Measurements from ENCODE around the gene LCK. TPM values are rescaled to one million over a fixed set of nuclear protein-coding genes. Genes with fewer than 3 reads are reported as not detected.
A peak's percentile ranks its signal among the peaks of the same experiment; 100 is the strongest.
"Not testable (repeated sequence)": the region's sequence is repeated elsewhere in the genome, so short reads cannot be mapped to it uniquely, and the experiment has no call there.

LCK gene
- total RNA-seq, 3 donors from 2014 or later, result 187 to 238 (median 237) TPM

DNA sequence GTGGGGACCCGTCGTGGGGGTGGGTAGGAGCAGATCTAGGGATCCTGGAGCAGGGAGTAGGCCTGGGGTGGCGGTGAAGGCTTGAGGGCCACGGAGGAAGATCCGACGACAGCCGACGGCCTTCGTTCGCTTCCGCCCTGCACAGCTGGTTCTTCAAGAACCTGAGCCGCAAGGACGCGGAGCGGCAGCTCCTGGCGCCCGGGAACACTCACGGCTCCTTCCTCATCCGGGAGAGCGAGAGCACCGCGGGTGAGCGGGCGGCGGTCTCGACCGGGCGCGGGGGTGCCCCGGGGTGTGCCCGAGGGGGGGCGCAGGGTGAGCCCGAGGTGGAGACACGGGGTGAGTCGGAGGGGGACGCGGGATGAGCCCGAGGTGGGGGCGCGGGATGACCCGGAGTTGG is 24.4 kb downstream of the LCK start:
- DNase-seq (no peak), ATAC-seq (no peak)
- Mint-ChIP-seq H3K4me1 (ENCODE audit: low read depth) (peaks cover 46% of the 10 kb centered on the region), H3K9me3 (no peaks in the 10 kb centered on the region), H3K36me3 (ENCODE audit: insufficient read depth) (peaks cover 29% of the 10 kb centered on the region), H3K4me3 (no peak overlapping the region), H3K27me3 (ENCODE audit: low read depth) (no peaks in the 10 kb centered on the region)

DNA sequence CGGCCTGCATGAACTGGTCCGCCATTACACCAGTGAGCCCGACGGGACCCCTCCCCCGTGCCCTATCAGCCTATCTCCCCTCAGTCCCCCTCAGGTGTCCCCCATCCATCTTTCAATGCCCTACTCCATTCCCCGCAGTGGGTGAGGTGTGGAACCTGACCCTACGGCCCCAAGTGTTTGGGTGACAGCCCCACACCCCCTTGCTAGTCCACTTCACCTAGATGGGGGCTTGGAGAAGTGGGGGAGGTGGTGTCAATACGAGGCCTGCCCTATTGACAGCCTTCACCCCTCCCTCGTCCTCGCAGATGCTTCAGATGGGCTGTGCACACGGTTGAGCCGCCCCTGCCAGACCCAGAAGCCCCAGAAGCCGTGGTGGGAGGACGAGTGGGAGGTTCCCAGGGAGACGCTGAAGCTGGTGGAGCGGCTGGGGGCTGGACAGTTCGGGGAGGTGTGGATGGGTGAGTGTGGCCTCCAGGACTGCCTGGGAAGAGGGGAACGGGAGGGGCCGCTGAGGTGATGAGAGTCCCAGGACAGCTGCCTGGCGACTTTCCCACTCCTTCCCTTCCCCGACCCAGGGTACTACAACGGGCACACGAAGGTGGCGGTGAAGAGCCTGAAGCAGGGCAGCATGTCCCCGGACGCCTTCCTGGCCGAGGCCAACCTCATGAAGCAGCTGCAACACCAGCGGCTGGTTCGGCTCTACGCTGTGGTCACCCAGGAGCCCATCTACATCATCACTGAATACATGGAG is 25.1 kb downstream of the LCK start:
- H3K4me1 Mint-ChIP-seq (ENCODE audit: low read depth), result peaks cover 42% of the 10 kb centered on the region
- ATAC-seq, result no peak
- peaks cover 29% of the 10 kb centered on the region for H3K36me3 Mint-ChIP-seq (ENCODE audit: insufficient read depth)

DNA sequence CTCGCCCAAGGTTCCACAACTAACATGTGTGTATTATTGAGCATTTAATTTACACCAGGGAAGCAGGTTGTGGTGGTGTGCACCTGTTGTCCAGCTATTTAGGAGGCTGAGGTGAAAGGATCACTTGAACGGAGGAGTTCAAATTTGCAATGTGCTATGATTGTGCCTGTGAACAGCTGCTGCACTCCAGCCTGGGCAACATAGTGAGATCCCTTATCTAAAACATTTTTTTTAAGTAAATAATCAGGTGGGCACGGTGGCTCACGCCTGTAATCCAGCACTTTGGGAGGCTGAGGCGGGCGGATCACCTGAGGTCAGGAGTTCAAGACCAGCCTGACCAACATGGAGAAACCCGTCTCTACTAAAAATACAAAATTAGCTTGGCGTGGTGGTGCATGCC is 33.7 kb downstream of the LCK start:
- H3K9me3 Mint-ChIP-seq; DNase-seq; H3K4me1 Mint-ChIP-seq (ENCODE audit: low read depth); H3K4me3 Mint-ChIP-seq; ATAC-seq; H3K27me3 Mint-ChIP-seq (ENCODE audit: low read depth): not testable (repeated sequence)
- H3K36me3 Mint-ChIP-seq (ENCODE audit: insufficient read depth), result peaks cover 15% of the 10 kb centered on the region

More for the DNA sequence above, 25.1 kb downstream of the LCK start:
- no peak for DNase-seq
- H3K4me3 Mint-ChIP-seq, result no peak overlapping the region
- H3K27me3 Mint-ChIP-seq (ENCODE audit: low read depth), result no peaks in the 10 kb centered on the region
- no peaks in the 10 kb centered on the region for H3K9me3 Mint-ChIP-seq

DNA sequence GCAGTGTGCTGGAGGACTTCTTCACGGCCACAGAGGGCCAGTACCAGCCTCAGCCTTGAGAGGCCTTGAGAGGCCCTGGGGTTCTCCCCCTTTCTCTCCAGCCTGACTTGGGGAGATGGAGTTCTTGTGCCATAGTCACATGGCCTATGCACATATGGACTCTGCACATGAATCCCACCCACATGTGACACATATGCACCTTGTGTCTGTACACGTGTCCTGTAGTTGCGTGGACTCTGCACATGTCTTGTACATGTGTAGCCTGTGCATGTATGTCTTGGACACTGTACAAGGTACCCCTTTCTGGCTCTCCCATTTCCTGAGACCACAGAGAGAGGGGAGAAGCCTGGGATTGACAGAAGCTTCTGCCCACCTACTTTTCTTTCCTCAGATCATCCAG is 34.6 kb downstream of the LCK start:
- ATAC-seq, result no peak
- Mint-ChIP-seq H3K4me3 (no peak overlapping the region), H3K9me3 (no peaks in the 10 kb centered on the region), H3K4me1 (ENCODE audit: low read depth) (peaks cover 4% of the 10 kb centered on the region), H3K36me3 (ENCODE audit: insufficient read depth) (peaks cover 11% of the 10 kb centered on the region), H3K27me3 (ENCODE audit: low read depth) (no peaks in the 10 kb centered on the region)
- DNase-seq, result no peak

DNA sequence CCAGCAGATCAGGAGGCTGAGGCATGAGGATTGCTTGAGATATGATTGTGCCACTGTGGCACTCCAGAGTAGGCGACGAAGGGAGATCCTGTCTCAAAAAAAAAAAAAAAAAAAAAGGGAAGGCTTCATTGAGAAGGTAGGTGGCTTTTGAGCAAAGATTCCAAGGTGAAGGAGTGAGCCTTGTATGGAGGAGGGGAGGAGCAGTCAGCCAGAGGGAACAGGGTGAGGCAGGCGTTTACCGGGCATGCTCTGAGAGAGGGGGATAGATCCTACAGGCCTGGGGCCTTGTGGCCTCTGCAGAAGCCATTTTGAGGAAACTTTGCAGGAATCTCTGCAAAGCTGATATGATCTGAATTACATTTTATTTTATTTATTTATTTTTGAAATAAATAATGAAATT is 35.7 kb downstream of the LCK start:
- no peak for ATAC-seq
- H3K9me3 Mint-ChIP-seq, result no peaks in the 10 kb centered on the region

DNA sequence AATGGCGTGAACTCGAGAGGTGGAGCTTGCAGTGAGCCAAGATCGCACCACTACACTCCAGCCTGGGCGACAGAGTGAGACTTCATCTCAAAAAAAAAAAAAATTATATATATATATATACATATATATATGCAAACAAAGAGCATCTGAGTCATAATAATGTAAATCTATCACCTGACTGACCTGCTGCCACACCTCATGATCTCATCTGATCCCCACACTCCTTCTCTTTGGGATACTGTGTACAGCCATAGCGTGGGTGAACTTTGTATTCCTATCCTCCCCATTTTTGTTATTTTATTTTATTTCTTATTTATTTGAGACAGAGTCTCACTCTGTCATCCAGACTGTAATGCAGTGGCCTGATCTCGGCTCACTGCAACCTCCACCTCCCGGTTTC is 38.2 kb downstream of the LCK start:
- Mint-ChIP-seq H3K27me3 (ENCODE audit: low read depth) (no peaks in the 10 kb centered on the region), H3K4me3 (no peak overlapping the region), H3K9me3 (no peaks in the 10 kb centered on the region), H3K4me1 (ENCODE audit: low read depth) (peaks cover 24% of the 10 kb centered on the region), H3K36me3 (ENCODE audit: insufficient read depth) (peaks cover 11% of the 10 kb centered on the region)
- DNase-seq (no peak), ATAC-seq (no peak)

More for the DNA sequence above, 35.7 kb downstream of the LCK start:
- DNase-seq, result no peak
- Mint-ChIP-seq H3K4me1 (ENCODE audit: low read depth) (peaks cover 12% of the 10 kb centered on the region), H3K36me3 (ENCODE audit: insufficient read depth) (peaks cover 11% of the 10 kb centered on the region), H3K4me3 (no peak overlapping the region), H3K27me3 (ENCODE audit: low read depth) (no peaks in the 10 kb centered on the region)

DNA sequence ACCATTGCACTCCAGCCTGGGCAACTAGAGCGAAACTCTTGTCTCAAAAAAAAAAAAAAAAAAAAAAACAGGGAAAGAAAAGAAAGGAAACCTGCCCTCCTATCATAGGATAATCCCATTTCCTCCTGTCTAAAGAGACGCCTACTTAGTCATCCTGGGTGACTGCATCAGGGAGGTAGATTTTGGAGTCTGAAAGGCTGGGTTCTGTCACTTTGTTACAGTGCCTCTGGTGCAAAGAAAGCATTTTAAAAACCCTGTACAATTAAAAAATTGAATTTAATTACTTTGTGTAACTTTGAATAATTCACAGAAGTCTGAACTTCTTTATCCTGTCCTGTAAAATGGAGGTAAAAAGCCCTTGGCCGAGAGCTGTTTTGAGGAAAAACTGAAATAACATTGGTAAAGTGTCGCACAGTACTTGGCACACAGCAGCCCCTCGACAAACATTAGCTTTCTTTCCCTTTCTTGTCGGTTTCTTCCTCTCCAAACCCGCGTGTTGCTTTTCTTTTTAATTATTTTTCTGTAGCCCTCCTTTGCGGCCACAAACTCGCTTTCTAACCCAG is 40.2 kb downstream of the LCK start:
- ATAC-seq (no peak), DNase-seq (no peak)
- no peaks in the 10 kb centered on the region for H3K27me3 Mint-ChIP-seq (ENCODE audit: low read depth)
- peaks cover 42% of the 10 kb centered on the region for H3K4me1 Mint-ChIP-seq (ENCODE audit: low read depth)
- H3K36me3 Mint-ChIP-seq (ENCODE audit: insufficient read depth), result peaks cover 12% of the 10 kb centered on the region
- H3K9me3 Mint-ChIP-seq, result no peaks in the 10 kb centered on the region
- peak overlapping the region; percentile 96 for H3K4me3 Mint-ChIP-seq

DNA sequence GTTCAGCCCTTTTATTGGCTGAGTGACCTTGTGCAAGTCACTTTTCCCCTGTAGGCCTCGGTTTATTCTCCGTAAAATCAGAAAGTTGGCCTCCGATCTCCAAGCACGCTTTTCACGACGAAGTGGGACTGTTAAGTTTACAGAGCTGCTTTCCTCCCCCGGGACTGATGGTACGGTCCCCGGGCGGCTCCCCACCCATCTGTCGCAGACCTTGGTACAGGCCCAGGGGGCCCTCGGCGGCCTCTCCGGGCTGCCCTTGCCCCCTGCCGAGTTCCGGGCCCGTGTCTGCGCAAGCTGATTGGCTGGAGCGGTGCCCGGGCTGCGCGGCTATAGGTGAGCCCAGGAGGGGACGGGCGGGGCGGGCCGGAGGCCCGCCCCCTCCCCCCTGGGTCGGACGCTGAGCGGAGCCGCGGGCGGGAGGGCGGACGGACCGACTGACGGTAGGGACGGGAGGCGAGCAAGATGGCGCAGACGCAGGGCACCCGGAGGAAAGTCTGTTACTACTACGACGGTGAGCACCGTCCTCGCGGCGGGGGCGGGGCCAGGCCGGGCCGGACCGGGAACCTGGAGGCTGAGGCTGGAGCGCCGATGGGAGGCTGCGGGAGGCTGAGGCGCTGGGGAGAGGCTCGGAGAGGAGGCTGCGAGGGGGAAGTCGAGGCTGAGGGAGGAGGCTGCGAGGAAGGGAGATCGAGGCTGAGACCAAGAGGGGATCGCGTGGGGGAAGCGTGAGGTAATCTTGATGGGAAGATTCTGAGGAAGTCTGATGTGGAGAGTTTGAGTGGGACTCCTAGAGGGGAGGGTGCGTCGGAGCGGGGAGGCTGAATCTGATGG is 40.9 kb downstream of the LCK start, which contains the start of gene HDAC1:
HDAC1 (plus strand) TSS at position 376 of the 831 bp plus-strand sequence; CDS start at position 463, 87 bp downstream.
- ATAC-seq (peak; percentile 98), DNase-seq (peak; percentile 95)
- peaks cover 49% of the 10 kb centered on the region for H3K4me1 Mint-ChIP-seq (ENCODE audit: low read depth)
- peak within 1 kb of the TSS; percentile 96 for H3K4me3 Mint-ChIP-seq
- peaks cover 13% of the 10 kb centered on the region for H3K36me3 Mint-ChIP-seq (ENCODE audit: insufficient read depth)
- H3K9me3 Mint-ChIP-seq, result no peaks in the 10 kb centered on the region
- no peaks in the 10 kb centered on the region for H3K27me3 Mint-ChIP-seq (ENCODE audit: low read depth)

DNA sequence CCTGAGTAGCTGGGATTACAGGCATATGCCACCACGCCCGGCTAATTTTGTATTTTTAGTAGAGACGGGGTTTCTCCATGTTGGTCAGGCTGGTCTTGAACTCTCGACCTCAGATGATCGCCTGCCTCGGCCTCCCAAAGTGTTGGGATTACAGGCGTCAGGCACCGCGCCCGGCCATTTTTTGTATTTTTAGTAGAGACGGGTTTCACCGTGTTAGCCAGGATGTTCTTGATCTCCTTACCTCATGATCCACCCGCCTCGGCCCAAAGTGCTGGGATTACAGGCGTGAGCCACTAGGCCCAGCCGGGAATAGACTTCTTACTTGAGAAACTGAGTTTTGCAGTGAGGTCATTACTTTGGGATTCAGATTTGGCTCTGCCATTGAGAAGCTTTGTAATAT is 47.1 kb downstream of the LCK start:
- ATAC-seq; H3K9me3 Mint-ChIP-seq; H3K27me3 Mint-ChIP-seq (ENCODE audit: low read depth); H3K4me3 Mint-ChIP-seq; DNase-seq: not testable (repeated sequence)
- peaks cover 63% of the 10 kb centered on the region for H3K4me1 Mint-ChIP-seq (ENCODE audit: low read depth)
- peaks cover 23% of the 10 kb centered on the region for H3K36me3 Mint-ChIP-seq (ENCODE audit: insufficient read depth)

DNA sequence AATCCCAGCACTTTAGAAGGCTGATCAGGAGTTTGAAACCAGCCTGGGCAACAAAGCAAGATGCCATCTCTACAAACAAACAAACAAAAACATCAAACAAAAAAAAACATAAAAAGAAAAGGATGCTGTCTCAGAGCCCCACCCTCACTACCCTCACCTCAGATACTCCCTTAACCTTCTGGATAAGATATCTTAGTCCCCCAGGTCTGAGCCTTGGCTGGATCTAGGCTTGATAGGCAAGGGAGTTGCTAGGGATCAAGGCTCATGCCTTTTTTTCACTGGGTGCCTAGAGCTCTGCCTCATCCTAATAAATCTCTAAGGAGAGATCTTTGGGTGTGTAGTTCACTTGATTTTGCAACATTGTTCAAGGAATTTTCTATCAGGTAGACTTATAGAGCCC is 48.3 kb downstream of the LCK start:
- DNase-seq (no peak), ATAC-seq (no peak)
- H3K9me3 Mint-ChIP-seq, result no peaks in the 10 kb centered on the region
- H3K4me3 Mint-ChIP-seq, result no peak overlapping the region
- no peaks in the 10 kb centered on the region for H3K27me3 Mint-ChIP-seq (ENCODE audit: low read depth)
- peaks cover 60% of the 10 kb centered on the region for H3K4me1 Mint-ChIP-seq (ENCODE audit: low read depth)
- peaks cover 30% of the 10 kb centered on the region for H3K36me3 Mint-ChIP-seq (ENCODE audit: insufficient read depth)

DNA sequence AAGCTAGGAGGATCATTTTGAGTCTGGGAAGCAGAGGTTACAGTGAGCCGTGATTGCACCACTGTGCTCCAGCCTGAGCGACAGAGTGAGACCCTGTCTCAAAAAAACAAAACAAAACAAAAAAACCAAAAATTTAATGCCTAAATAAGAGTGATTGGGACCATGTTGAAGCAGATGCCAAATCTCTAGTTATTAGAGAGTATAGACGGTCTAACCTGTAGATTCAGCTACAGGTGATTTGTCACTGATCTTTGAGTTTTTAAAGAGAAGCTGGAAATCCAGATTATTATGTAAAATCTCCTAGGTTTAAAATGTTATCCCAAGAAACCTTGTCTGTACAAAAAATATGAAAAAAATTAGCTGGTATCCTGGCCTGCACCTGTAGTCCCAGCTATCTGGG is 52.3 kb downstream of the LCK start:
- DNase-seq (no peak), ATAC-seq (no peak)
- H3K4me1 Mint-ChIP-seq (ENCODE audit: low read depth), result peaks cover 50% of the 10 kb centered on the region
- H3K27me3 Mint-ChIP-seq (ENCODE audit: low read depth), result no peaks in the 10 kb centered on the region
- H3K4me3 Mint-ChIP-seq, result no peak overlapping the region
- peaks cover 34% of the 10 kb centered on the region for H3K36me3 Mint-ChIP-seq (ENCODE audit: insufficient read depth)
- H3K9me3 Mint-ChIP-seq, result peaks cover 3% of the 10 kb centered on the region

DNA sequence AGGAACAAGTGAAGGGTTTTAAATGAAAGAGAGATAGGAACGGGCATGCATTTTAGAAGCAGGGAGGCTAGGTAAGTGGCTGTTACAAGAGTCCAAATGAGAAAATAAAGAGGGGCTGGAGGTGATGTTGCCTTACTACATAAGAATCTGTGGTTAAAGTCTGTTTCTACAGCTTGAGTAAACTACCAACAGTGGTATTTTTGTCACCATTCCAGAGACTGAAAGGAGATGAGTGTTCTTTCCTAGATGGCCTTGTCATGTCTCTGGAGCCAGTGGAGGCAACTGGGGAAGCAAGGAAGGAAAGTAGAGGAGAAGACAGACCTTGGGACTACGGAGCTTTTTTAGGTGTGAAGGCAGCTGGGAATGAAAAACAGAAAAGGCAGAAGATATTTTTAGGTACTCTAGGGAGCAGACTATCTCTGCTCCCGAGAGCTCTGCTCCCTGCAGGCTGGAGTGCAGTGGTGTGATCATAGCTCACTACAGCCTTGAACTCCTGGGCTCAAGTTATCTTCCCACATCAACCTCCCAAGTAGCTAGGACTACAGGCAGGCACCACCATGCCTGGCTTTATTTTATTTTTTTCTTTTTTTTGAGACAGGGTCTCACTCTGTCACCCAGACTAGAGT is 53.0 kb downstream of the LCK start:
- no peaks in the 10 kb centered on the region for H3K27me3 Mint-ChIP-seq (ENCODE audit: low read depth)
- no peak overlapping the region for H3K4me3 Mint-ChIP-seq
- H3K36me3 Mint-ChIP-seq (ENCODE audit: insufficient read depth), result peaks cover 34% of the 10 kb centered on the region
- ATAC-seq (no peak), DNase-seq (no peak)
- H3K9me3 Mint-ChIP-seq, result peaks cover 3% of the 10 kb centered on the region
- H3K4me1 Mint-ChIP-seq (ENCODE audit: low read depth), result peaks cover 51% of the 10 kb centered on the region

DNA sequence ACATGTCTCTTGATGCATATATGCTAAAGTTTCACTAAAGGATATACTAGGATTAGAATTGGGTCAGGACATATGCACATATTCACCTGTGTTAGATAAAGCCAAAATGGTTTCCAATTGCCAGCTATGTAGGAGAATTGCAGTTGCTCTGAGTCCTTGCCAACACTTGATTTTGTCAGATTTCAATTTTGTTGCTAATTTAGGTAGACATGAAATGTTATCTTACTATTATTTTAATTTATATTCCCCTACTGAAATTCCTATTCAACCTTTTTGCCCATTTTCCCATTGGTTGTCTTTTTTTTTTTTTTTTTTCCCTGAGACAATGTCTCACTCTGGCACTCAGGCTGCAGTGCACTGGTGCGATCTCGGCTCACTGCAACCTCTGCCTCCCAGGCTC is 54.2 kb downstream of the LCK start:
- H3K36me3 Mint-ChIP-seq (ENCODE audit: insufficient read depth), result peaks cover 38% of the 10 kb centered on the region
- no peak for ATAC-seq
- peaks cover 3% of the 10 kb centered on the region for H3K9me3 Mint-ChIP-seq
- H3K4me1 Mint-ChIP-seq (ENCODE audit: low read depth), result peaks cover 50% of the 10 kb centered on the region
- H3K27me3 Mint-ChIP-seq (ENCODE audit: low read depth), result no peaks in the 10 kb centered on the region
- DNase-seq, result no peak
- H3K4me3 Mint-ChIP-seq, result no peak overlapping the region

DNA sequence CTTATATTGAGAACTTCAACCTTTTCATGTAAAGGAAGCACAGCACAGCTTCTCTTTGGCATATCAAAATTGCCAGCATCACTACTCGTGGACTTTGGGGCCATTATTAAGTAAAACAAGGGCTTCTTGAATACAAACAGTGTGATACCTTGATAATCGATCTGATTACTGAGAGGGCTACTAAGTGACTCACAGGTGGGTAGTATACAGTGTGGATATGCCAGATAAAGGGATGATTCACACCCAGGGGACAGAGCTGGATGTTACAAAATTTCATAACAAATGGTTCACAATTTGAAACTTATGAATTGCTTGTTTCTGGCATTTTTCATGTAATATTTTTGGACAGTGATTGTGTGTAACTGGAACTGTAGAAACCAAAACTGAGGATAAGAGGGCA is 56.3 kb downstream of the LCK start:
- peak; percentile 61 to 76 for ATAC-seq

More for the DNA sequence above, 56.3 kb downstream of the LCK start:
- no peak for DNase-seq
- Mint-ChIP-seq H3K27me3 (ENCODE audit: low read depth) (no peaks in the 10 kb centered on the region), H3K36me3 (ENCODE audit: insufficient read depth) (peaks cover 33% of the 10 kb centered on the region), H3K4me1 (ENCODE audit: low read depth) (peaks cover 53% of the 10 kb centered on the region), H3K4me3 (no peak overlapping the region), H3K9me3 (peaks cover 3% of the 10 kb centered on the region)

Measured in activated T-cell treated with anti-CD3 and anti-CD28 coated beads, Interleukin-2, amount 50 U/mL, for 4 hours (primary cell).